ENCODE data around the gene GRIN3A. TPM values are rescaled to one million over a fixed set of nuclear protein-coding genes. Genes with fewer than 3 reads are reported as not detected.

GRIN3A gene
- total RNA-seq, 4 donors from 2014 or later: under 0.01 to 0.69 (median 0.41) TPM

DNA sequence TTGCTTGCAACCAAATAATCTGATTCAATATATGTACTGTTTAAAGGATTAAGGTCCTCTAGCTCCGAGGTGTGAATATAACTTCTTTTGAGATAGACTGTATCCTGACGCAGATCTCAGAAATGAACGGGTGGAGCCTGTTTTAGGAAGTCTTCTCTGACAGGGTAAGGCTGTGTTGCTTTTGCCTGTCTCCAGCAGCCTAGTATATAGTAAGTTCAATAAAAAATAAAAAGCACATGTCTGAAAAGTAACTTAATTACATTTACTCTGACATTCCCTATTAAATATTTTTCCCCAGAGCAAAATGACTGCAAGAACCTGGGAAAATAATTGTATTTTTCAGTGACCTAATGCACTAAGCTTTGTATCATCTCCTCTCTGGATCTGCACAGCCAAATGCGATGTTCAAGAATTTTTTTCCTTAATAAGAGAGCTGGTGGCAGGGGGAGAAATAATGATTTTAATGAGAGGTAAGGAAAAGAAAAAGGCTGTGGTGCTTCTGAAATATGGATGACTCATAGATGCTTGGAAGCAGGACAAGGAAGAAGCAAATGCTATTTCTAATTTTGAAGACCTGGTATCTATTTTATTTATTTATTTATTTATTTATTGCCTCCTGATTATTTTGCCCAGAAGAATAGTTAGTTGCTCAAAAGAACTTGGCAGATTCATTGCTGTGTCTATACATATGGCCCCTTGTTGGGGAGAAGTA is 151.0 kb downstream of the GRIN3A start:
- WGBS, 2 donors (ENCODE audit: low coverage in 1 of 2): 61 to 64% methylated on average over 4 of the region's 4 CpGs

DNA sequence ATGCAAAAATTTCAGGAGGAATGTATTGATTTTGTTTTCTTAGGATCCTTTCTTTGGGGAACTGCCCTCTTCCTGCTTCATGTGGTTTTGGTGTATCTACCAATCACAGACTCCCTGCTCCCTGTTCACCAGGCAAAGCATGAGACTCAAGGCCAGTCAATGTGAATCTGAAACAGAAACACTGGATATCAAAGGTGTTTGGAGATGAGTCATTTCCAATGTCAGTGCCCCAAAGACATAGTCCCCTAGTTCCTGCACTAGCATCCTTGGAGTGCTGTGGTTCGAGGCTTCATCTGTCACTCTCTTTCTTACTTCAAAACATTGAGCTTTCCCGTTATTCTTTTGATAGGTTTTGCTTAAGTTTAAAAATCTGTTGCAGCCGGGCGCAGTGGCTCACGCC is 151.8 kb downstream of the GRIN3A start:
- no peak overlapping the region for H3K4me3 ChIP-seq
- WGBS, 2 donors (ENCODE audit: low coverage in 1 of 2): 86 to 100% methylated on average over 1 to 5 of the region's 5 CpGs
- no peaks in the 10 kb centered on the region for H3K36me3 ChIP-seq
- H3K4me1 ChIP-seq: no peaks in the 10 kb centered on the region
- H3K27me3 ChIP-seq: no peaks in the 10 kb centered on the region
- H3K27ac ChIP-seq: no peak overlapping the region
- no peak for ATAC-seq
- H3K9me3 ChIP-seq: no peaks in the 10 kb centered on the region
- TF ChIP-seq POLR2AphosphoS5 (IDR thresholded peaks at IDR 0.05) (no peak), EP300 (IDR thresholded peaks at IDR 0.05) (no peak), POLR2A (IDR thresholded peaks at IDR 0.05) (no peak)
- TF ChIP-seq, protein P1, sequence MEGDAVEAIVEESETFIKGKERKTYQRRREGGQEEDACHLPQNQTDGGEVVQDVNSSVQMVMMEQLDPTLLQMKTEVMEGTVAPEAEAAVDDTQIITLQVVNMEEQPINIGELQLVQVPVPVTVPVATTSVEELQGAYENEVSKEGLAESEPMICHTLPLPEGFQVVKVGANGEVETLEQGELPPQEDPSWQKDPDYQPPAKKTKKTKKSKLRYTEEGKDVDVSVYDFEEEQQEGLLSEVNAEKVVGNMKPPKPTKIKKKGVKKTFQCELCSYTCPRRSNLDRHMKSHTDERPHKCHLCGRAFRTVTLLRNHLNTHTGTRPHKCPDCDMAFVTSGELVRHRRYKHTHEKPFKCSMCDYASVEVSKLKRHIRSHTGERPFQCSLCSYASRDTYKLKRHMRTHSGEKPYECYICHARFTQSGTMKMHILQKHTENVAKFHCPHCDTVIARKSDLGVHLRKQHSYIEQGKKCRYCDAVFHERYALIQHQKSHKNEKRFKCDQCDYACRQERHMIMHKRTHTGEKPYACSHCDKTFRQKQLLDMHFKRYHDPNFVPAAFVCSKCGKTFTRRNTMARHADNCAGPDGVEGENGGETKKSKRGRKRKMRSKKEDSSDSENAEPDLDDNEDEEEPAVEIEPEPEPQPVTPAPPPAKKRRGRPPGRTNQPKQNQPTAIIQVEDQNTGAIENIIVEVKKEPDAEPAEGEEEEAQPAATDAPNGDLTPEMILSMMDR (IDR thresholded peaks at IDR 0.05): no peak

More for the DNA sequence above, 151.0 kb downstream of the GRIN3A start:
- TF ChIP-seq EP300 (IDR thresholded peaks at IDR 0.05) (no peak), POLR2AphosphoS5 (IDR thresholded peaks at IDR 0.05) (no peak)
- ATAC-seq: no peak
- no peaks in the 10 kb centered on the region for H3K36me3 ChIP-seq
- no peak overlapping the region for H3K4me3 ChIP-seq
- no peak overlapping the region for H3K27ac ChIP-seq
- H3K27me3 ChIP-seq: no peaks in the 10 kb centered on the region
- H3K9me3 ChIP-seq: no peaks in the 10 kb centered on the region
- H3K4me1 ChIP-seq: no peaks in the 10 kb centered on the region

DNA sequence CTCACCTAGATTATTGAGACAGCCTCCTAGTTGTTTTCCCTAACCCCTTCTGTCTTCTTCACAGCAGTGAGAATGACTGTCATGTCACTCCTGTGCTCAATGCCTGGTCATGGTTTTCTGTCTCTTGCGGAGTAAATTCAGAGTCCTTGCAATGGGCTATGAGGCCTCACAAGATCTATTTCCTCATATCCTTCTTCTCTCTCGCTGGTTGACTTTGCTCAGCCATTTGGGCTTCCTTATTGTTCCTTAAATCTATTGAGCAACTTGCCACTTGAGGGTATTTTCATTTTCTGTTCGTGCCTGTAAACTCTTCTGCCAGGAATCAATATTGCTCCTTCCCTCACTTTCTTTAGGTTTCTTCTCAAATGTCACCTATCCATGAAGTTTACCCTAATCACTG is 152.7 kb downstream of the GRIN3A start:
- no peak overlapping the region for H3K27ac ChIP-seq
- no peaks in the 10 kb centered on the region for H3K4me1 ChIP-seq
- H3K27me3 ChIP-seq: no peaks in the 10 kb centered on the region
- no peaks in the 10 kb centered on the region for H3K9me3 ChIP-seq
- TF ChIP-seq EP300 (IDR thresholded peaks at IDR 0.05): no peak
- TF ChIP-seq, protein P1 (IDR thresholded peaks at IDR 0.05): no peak
- TF ChIP-seq POLR2A (IDR thresholded peaks at IDR 0.05): no peak
- TF ChIP-seq POLR2AphosphoS5 (IDR thresholded peaks at IDR 0.05): no peak
- no peaks in the 10 kb centered on the region for H3K36me3 ChIP-seq
- ATAC-seq: no peak
- 64 to 84% methylated on average over 2 to 3 of the region's 3 CpGs for WGBS, 2 donors (ENCODE audit: low coverage in 1 of 2)
- H3K4me3 ChIP-seq: no peak overlapping the region

DNA sequence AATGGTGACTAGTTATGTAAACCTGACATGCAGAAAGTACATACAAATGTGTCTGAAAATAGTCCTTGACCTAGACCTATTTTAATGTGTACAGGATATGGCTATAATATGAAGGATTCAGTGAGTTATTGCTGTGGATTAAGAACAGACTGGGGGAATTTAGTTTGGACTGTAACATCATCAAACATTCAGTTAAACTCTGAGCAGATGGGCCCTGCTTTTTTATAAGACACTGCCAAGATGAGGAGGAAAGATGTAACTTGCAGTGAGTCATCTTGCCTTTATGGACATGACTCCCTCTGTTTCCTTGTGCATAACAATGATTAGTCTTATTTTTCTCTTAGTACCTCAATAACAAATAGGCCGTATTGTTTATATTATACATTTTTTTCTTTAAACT is 155.9 kb downstream of the GRIN3A start:
- TF ChIP-seq POLR2A (IDR thresholded peaks at IDR 0.05): no peak
- WGBS, 2 donors (ENCODE audit: low coverage in 1 of 2): 25% methylated on average over 1 of the region's 1 CpG

DNA sequence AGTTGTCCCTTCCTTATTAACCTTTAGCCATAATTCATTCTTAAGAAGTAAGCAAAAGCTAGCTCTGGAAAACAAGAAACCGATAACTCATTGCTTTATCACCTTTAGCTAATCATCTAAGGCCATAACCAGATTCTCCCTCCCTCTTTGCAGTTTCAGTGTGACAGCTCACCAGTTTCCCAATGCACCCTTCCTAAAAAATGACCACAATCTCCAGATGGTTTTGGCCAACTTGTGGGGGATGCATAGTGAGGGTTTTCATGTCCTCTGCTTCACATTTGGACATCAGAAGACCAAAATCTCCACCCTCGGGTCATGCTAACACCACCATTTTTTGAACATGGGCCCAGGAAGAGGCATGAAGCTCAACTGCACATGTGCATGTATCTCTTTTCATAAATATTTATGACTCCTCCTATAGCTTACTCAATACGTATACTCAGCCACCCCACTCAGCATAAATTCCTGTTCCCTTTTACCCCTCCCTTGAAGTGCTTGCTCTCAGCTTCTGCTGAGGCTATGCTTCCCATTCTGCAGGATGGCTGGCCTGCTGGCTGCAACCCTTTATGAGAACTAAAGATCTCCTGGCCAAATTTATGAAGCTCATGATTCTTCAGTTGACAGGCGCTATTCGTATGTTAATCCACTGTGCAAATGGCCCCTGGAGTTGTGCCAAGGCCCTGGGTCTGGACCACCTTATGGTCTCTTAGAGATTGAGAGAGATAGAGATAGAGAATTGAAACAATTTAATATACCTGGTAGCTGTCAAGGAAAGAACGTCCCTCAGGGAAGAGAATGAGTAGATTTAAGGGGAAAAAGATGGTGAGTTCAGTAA is 158.5 kb downstream of the GRIN3A start:
- no peaks in the 10 kb centered on the region for H3K27me3 ChIP-seq
- H3K4me3 ChIP-seq: no peak overlapping the region
- H3K4me1 ChIP-seq: no peaks in the 10 kb centered on the region
- TF ChIP-seq EP300 (IDR thresholded peaks at IDR 0.05): no peak
- no peak for TF ChIP-seq POLR2A (IDR thresholded peaks at IDR 0.05)
- whole genome bisulfite sequencing, 2 donors (ENCODE audit: low coverage in 1 of 2): 64 to 86% methylated on average over 4 to 5 of the region's 6 CpGs
- H3K27ac ChIP-seq: no peak overlapping the region
- ATAC-seq: no peak
- H3K9me3 ChIP-seq: no peaks in the 10 kb centered on the region
- H3K36me3 ChIP-seq: no peaks in the 10 kb centered on the region

More for the DNA sequence above, 155.9 kb downstream of the GRIN3A start:
- no peak overlapping the region for H3K4me3 ChIP-seq
- H3K36me3 ChIP-seq: no peaks in the 10 kb centered on the region
- H3K27ac ChIP-seq: no peak overlapping the region
- ATAC-seq: no peak
- H3K4me1 ChIP-seq: no peaks in the 10 kb centered on the region
- no peaks in the 10 kb centered on the region for H3K27me3 ChIP-seq
- H3K9me3 ChIP-seq: no peaks in the 10 kb centered on the region

DNA sequence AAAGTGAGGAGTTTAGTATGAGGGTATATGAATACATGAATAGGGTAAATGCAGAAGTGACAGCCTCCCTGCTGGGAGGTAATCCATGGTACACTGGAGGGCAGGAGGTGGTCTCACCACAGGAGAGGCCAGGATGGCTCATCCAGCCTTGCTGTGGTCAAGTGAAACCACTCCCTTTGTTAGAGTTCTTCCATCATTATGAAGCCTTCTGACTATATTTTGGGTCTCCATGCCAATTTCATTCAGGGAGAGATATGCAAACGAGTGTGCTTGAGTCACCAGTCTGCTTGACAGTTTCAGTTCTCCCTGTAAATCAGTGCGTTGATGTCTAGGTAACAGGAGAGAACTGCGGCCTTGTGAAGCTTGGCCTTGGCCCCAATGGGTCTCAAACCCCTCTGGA is 160.1 kb downstream of the GRIN3A start:
- Histone ChIP-seq H3K9me3 (no peaks in the 10 kb centered on the region), H3K36me3 (no peaks in the 10 kb centered on the region)
- no peak for ATAC-seq

More for the DNA sequence above, 160.1 kb downstream of the GRIN3A start:
- no peak overlapping the region for H3K27ac ChIP-seq
- no peaks in the 10 kb centered on the region for H3K4me1 ChIP-seq
- WGBS, 2 donors (ENCODE audit: low coverage in 1 of 2): 82 to 100% methylated on average over 2 to 3 of the region's 3 CpGs
- no peaks in the 10 kb centered on the region for H3K27me3 ChIP-seq
- H3K4me3 ChIP-seq: no peak overlapping the region
- TF ChIP-seq, protein P1 (IDR thresholded peaks at IDR 0.05): no peak
- TF ChIP-seq POLR2A (IDR thresholded peaks at IDR 0.05): no peak
- no peak for TF ChIP-seq EP300 (IDR thresholded peaks at IDR 0.05)
